DMS153 (cell line): ENCODE data around the gene WDR18.

Experiments used
- DNase-seq: peaks from one replicate; lab custom pipeline; 2025; lab: John Stamatoyannopoulos, UW

Gene WDR18

GRCh38 chr19:1008268-1009040, 24.3 kb downstream of the WDR18 start:
- DNase-seq: no peak

GRCh38 chr19:1009041-1009980, 25.2 kb downstream of the WDR18 start:
- DNase-seq: no peak

- no peak for DNase-seq
Observed at GRCh38 chr19:1009981-1010538, 25.9 kb downstream of the WDR18 start.

- DNase-seq: no peak
Observed at GRCh38 chr19:1010586-1011510, 26.7 kb downstream of the WDR18 start.

GRCh38 chr19:1011831-1012333, 27.7 kb downstream of the WDR18 start:
- DNase-seq: no peak

- DNase-seq: no peak
Observed at GRCh38 chr19:1012334-1012733, 28.2 kb downstream of the WDR18 start.

GRCh38 chr19:1013218-1013617, 29.1 kb downstream of the WDR18 start:
- DNase-seq: no peak

- DNase-seq: no peak
Observed at GRCh38 chr19:1014161-1015060, 30.3 kb downstream of the WDR18 start.

- DNase-seq: no peak
Observed at GRCh38 chr19:1015061-1015781, 31.1 kb downstream of the WDR18 start.

GRCh38 chr19:1015782-1016646, 31.9 kb downstream of the WDR18 start:
- DNase-seq: no peak

GRCh38 chr19:1016647-1017114, 32.5 kb downstream of the WDR18 start:
- no peak for DNase-seq

GRCh38 chr19:1017115-1017905, 33.2 kb downstream of the WDR18 start:
- DNase-seq: no peak

GRCh38 chr19:1017906-1018305, 33.8 kb downstream of the WDR18 start:
- DNase-seq: no peak

GRCh38 chr19:1018393-1018792, 34.2 kb downstream of the WDR18 start:
- DNase-seq: no peak

GRCh38 chr19:1018932-1019615, 34.9 kb downstream of the WDR18 start:
- DNase-seq: no peak

GRCh38 chr19:1019616-1019961, 35.4 kb downstream of the WDR18 start:
- no peak for DNase-seq
